ENCODE measurements around the gene TRIO. TPM values are rescaled to one million over a fixed set of nuclear protein-coding genes. Genes with fewer than 3 reads are reported as not detected.

The TRIO gene
- total RNA-seq, 1 experiment from 2014 or later = 50.9 TPM

- DNase-seq (ENCODE audit: low spot score) = peak; percentile 62
Observed at GRCh38 chr5:14265570-14265969, 122.4 kb downstream of the TRIO start.

- DNase-seq (ENCODE audit: low spot score) = no peak
Observed at GRCh38 chr5:14266171-14266570, 123.0 kb downstream of the TRIO start.

GRCh38 chr5:14266686-14267085 lies 123.5 kb downstream of the TRIO start:
- DNase-seq (ENCODE audit: low spot score) = no peak

- no peak for DNase-seq (ENCODE audit: low spot score)
Observed at GRCh38 chr5:14267166-14267838, 124.2 kb downstream of the TRIO start.

GRCh38 chr5:14267991-14268708 lies 125.0 kb downstream of the TRIO start:
- peak; percentile 81 for DNase-seq (ENCODE audit: low spot score)

- DNase-seq (ENCODE audit: low spot score) = peak; percentile 35
Observed at GRCh38 chr5:14268738-14269137, 125.6 kb downstream of the TRIO start.

GRCh38 chr5:14269395-14269794 lies 126.3 kb downstream of the TRIO start:
- DNase-seq (ENCODE audit: low spot score) = no peak

GRCh38 chr5:14270209-14270702 lies 127.1 kb downstream of the TRIO start:
- DNase-seq (ENCODE audit: low spot score) = peak; percentile 79

- DNase-seq (ENCODE audit: low spot score) = no peak
Observed at GRCh38 chr5:14272548-14273205, 129.5 kb downstream of the TRIO start.

GRCh38 chr5:14273207-14273767 lies 130.1 kb downstream of the TRIO start:
- DNase-seq (ENCODE audit: low spot score) = no peak

- DNase-seq (ENCODE audit: low spot score) = no peak
Observed at GRCh38 chr5:14276380-14276779, 133.2 kb downstream of the TRIO start.

GRCh38 chr5:14277385-14278320 lies 134.5 kb downstream of the TRIO start:
- no peak for DNase-seq (ENCODE audit: low spot score)

GRCh38 chr5:14280294-14280854 lies 137.2 kb downstream of the TRIO start:
- no peak for DNase-seq (ENCODE audit: low spot score)

- no peak for DNase-seq (ENCODE audit: low spot score)
Observed at GRCh38 chr5:14281746-14282181, 138.6 kb downstream of the TRIO start.

- no peak for DNase-seq (ENCODE audit: low spot score)
Observed at GRCh38 chr5:14283139-14283538, 140.0 kb downstream of the TRIO start.

GRCh38 chr5:14284392-14285148 lies 141.4 kb downstream of the TRIO start:
- DNase-seq (ENCODE audit: low spot score) = no peak

- no peak for DNase-seq (ENCODE audit: low spot score)
Observed at GRCh38 chr5:14286007-14286406, 142.9 kb downstream of the TRIO start.

GRCh38 chr5:14286574-14287421 lies 143.7 kb downstream of the TRIO start:
- DNase-seq (ENCODE audit: low spot score) = no peak
